Fibroblast of lung (primary cell): ENCODE data around the gene SLC4A8.

Experiments used
- CTCF ChIP-seq, 2 donors: IDR thresholded peaks in 1 of 2; conservative IDR thresholded peaks in 1 of 2; 1 replicate in 1 of 2; 2 replicates in 1 of 2; pipeline ENCODE4 v1.5.1; 2011 to 2012; ENCODE audit warnings: low read length in 2 of 2, control low read depth in 1 of 2, inconsistent platforms in 1 of 2, low read depth in 1 of 2, mild to moderate bottlenecking in 1 of 2
- EZH2 ChIP-seq: IDR thresholded peaks from 2 replicates; pipeline ENCODE4 v1.5.1; 2012; ENCODE audit warnings: low read length, control low read depth, mild to moderate bottlenecking; ENCODE audit errors: missing control alignments

- TF ChIP-seq CTCF (conservative IDR thresholded peaks at IDR 0.05 in 1 of 2, IDR thresholded peaks at IDR 0.05 in 1 of 2; ENCODE audit: low read depth in 1 of 2, low read length in 2 of 2) (no peak), EZH2 (no peak)
These were observed 38.3 kb upstream of the SLC4A8 start for GRCh38 chr12:51386351-51386750.
